AG09319 (cell line): ENCODE data around the gene SRGAP2C.
"Not testable (repeated sequence)": the region's sequence is repeated elsewhere in the genome, so short reads cannot be mapped to it uniquely, and the experiment has no call there.

Experiments
- DNase-seq: peaks from one replicate; pipeline ENCODE4 v3.0.0-alpha.2; 2010; ENCODE audit warnings: low read depth; ENCODE audit errors: extremely low read depth
- CTCF ChIP-seq: IDR thresholded peaks from 2 replicates; pipeline ENCODE4 v1.5.1; 2011; ENCODE audit warnings: low read depth, mild to moderate bottlenecking, inconsistent platforms, low read length, moderate library complexity

SRGAP2C gene

GRCh38 chr1:121408354-121408753 is 223.6 kb downstream of the SRGAP2C start:
- TF ChIP-seq CTCF = no peak
- no peak for DNase-seq

GRCh38 chr1:121413821-121414220 is 229.0 kb downstream of the SRGAP2C start:
- DNase-seq = no peak
- no peak for TF ChIP-seq CTCF

- DNase-seq = no peak
- no peak for TF ChIP-seq CTCF
Observed at GRCh38 chr1:121414905-121415304, 230.1 kb downstream of the SRGAP2C start.

GRCh38 chr1:121417325-121417923 is 232.6 kb downstream of the SRGAP2C start:
- no peak for TF ChIP-seq CTCF
- no peak for DNase-seq

- no peak for TF ChIP-seq CTCF
- DNase-seq = no peak
Observed at GRCh38 chr1:121418369-121419049, 233.7 kb downstream of the SRGAP2C start.

GRCh38 chr1:121419050-121419615 is 234.4 kb downstream of the SRGAP2C start:
- DNase-seq = not testable (repeated sequence)

- DNase-seq = not testable (repeated sequence)
Observed at GRCh38 chr1:121421490-121421889, 236.7 kb downstream of the SRGAP2C start.

- DNase-seq = not testable (repeated sequence)
Observed at GRCh38 chr1:121423956-121424355, 239.2 kb downstream of the SRGAP2C start.

GRCh38 chr1:121433517-121433916 is 248.7 kb downstream of the SRGAP2C start:
- DNase-seq = not testable (repeated sequence)

- DNase-seq = peak; percentile 16
Observed at GRCh38 chr1:121438862-121439261, 254.1 kb downstream of the SRGAP2C start.
